Medulla oblongata (tissue), 1 donor: Measurements from ENCODE around the gene APPBP2.
"Not testable (repeated sequence)": the region's sequence is repeated elsewhere in the genome, so short reads cannot be mapped to it uniquely, and the experiment has no call there.

Experiments used
- DNase-seq: peaks from one replicate; pipeline ENCODE4 v3.0.0-alpha.2; 2015; ENCODE audit errors: extremely low spot score

Gene APPBP2, protein sequence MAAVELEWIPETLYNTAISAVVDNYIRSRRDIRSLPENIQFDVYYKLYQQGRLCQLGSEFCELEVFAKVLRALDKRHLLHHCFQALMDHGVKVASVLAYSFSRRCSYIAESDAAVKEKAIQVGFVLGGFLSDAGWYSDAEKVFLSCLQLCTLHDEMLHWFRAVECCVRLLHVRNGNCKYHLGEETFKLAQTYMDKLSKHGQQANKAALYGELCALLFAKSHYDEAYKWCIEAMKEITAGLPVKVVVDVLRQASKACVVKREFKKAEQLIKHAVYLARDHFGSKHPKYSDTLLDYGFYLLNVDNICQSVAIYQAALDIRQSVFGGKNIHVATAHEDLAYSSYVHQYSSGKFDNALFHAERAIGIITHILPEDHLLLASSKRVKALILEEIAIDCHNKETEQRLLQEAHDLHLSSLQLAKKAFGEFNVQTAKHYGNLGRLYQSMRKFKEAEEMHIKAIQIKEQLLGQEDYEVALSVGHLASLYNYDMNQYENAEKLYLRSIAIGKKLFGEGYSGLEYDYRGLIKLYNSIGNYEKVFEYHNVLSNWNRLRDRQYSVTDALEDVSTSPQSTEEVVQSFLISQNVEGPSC

DNA sequence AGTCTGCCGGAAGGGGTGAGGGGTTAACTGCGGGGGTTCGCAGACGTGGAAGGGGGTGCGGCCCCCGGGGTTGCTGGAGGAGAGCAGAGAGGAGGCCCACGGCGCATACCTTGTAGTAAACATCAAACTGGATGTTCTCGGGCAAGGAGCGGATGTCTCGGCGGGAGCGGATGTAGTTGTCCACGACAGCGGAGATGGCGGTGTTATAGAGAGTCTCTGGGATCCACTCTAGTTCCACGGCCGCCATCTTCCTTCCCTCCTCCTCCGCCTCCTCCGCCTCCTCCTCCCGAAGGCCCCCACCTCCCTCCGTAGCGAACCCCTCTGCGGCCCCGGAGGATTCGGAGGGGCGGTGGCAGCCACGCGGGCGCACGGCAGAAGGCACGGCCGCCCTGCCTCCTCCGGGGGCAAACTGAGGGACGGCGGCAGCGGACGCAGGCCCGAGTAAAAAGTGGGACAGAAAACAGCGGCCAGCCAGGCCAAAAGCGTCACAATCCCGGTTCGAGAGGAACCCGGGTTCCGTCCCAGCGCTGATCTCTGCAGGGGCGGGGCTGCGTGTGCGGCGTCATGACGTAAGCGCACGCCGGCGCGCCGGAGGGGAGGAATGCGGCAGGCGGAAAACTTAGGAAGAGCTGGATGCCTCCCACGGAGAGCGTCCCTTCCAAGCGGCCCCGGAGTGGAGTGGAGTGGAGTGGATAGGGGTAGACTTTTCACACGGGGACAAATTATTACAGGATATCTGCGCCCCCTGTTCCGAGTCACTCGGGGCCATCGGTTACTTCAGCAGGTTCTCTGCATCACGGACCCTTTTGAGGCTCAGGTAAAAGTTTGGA lies at the start of gene APPBP2:
TSS of gene APPBP2 (minus strand) at position 558 of the 830 bp plus-strand sequence. CDS start at position 247, 311 bp downstream.
- peak; percentile 93 for DNase-seq

DNA sequence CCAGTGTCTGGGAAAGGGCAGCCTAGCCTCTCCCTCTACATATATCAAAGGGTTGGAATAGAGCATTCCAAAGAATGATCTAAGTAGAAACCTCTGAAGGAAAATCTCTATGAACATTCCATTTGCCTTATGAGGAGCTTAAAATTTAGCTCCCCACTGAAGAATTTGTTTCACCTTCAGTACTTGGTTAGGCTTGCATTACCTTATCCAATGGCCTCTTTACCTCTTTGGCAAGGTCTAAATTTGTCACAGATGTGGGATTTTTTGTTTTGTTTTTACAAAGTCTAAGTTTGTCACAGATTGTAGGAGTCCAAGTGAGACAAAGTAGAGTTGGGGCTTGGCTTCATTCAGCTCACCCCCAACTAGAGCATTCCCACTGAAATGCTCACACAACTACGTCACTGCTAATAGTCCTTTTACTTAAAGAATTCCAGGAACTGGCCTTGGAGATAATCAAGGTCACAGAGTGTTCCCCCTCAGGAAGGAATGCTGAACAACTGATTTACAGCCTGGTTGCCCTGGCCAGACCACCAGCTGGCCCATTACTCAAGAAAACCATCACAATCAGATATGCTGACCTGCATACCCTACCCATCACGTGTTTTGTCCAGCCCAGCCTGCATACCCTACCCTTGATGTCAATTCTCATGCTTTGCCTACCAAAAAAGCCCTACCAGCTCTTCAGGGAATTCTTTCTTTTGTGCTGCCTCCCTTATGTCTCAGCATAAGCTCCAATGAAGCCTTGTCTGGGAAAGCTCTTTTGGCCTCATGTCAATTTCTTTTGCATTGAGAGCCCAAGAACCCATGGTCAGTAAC lies 47.4 kb upstream of the APPBP2 start:
- DNase-seq, result no peak

GRCh38 chr17:60565233-60565632 lies 39.2 kb upstream of the APPBP2 start:
- DNase-seq, result no peak

GRCh38 chr17:60563743-60564142 lies 37.7 kb upstream of the APPBP2 start:
- no peak for DNase-seq

DNA sequence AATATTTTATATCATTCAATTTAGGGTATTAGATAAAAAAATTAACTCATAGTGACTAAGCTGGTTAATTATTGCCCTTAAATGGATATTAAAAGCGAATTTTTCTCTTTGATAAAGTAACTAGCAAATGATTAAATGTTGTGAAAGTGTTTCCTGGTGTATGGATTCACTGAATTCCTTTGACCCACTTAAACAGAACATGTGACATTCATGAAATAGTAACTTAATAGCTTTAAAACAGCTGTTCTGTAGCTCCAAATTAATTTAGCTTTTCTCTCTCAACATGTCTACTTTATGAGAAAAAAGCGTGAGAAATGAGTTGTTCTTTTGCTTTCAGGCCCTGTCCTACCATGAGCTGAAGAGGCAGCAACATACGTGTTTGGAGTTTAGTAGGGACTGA lies 36.4 kb upstream of the APPBP2 start:
- DNase-seq, result no peak

GRCh38 chr17:60560860-60561257 lies 34.8 kb upstream of the APPBP2 start:
- DNase-seq, result no peak

- DNase-seq, result no peak
Measured at GRCh38 chr17:60559995-60560859, 34.2 kb upstream of the APPBP2 start.

DNA sequence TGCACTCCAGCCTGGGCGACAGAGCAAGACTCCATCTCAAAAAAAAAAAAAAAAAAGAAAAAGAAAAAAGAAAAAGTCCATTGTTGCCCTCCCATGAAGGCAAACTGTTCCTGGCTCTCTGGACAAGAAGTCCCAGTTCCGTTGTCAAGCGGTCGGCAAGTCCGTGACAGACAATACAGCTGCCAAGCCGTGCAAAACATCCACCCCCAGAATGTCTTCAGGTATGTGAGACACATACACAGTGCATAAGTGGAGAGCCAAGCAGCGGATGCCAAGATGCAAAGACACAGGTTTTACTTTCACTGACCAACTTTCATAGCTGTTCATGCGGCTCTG lies 33.6 kb upstream of the APPBP2 start:
- DNase-seq, result no peak

DNA sequence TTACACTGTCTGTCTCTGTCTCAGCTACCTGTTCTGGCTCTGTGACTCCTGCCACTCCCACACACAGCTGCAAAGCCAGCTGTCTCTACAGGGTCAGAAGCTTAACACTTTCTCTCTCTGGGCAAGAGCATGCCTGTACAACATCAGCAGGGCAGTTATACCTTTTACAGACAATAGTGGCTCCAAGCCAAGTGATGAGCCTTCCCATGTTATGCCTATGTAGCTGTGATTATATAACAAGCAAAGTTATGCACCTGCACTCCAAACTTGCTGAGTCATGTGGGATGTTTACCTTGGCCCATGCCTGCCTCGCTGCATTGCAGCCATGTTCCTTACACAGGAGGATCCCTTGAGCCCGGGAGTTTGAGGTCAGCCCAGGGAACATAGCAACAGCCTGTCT lies 31.8 kb upstream of the APPBP2 start:
- DNase-seq, result no peak

DNA sequence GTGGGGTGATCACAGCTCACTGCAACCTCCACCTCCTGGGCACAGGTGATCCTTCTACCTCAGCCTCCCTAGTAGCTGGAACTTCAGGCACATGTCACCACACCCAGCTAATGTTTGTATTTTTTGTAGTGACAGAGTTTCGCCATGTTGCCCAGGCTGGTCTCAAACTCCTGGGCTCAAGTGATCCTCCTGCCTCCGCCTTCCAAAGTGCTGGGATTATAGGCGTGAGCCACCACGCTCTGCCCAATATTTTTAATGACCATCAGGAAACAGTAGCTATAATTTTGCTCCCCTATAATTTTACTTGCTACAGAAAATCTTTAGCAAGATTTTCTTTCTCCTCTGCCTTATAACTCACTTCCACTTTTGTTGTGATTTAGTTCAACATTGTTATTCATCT lies 29.7 kb upstream of the APPBP2 start:
- no peak for DNase-seq

DNA sequence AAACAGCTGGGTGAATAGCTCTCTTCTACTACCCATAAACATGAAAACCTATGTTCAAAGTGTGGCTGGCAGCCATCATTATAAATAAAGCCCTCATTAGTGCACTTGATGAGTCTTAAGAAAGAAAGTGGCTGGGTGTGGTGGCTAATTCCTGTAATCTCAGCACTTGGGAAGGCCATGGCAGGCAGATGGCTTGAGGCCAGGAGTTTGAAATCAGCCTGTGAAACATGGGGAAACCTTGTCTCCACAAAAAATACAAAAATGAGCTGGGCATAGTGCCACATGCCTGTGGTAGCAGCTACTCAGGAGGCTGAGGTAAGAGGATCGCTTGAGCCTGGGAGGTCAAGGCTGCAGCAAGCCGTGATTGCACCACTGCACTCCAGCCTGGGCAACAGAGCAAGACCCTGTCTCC lies 28.3 kb upstream of the APPBP2 start:
- no peak for DNase-seq

DNA sequence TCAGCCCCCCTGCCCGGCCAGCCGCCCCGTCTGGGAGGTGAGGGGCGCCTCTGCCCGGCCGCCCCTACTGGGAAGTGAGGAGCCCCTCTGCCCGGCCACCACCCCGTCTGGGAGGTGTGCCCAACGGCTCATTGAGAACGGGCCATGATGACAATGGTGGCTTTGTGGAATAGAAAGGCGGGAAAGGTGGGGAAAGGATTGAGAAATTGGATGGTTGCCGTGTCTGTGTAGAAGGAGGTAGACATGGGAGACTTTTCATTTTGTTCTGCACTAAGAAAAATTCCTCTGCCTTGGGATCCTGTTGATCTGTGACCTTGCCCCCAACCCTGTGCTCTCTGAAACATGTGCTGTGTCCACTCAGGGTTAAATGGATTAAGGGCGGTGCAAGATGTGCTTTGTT lies 26.2 kb upstream of the APPBP2 start:
- not testable (repeated sequence) for DNase-seq

- no peak for DNase-seq
Measured at GRCh38 chr17:60548990-60549389, 22.9 kb upstream of the APPBP2 start.

DNA sequence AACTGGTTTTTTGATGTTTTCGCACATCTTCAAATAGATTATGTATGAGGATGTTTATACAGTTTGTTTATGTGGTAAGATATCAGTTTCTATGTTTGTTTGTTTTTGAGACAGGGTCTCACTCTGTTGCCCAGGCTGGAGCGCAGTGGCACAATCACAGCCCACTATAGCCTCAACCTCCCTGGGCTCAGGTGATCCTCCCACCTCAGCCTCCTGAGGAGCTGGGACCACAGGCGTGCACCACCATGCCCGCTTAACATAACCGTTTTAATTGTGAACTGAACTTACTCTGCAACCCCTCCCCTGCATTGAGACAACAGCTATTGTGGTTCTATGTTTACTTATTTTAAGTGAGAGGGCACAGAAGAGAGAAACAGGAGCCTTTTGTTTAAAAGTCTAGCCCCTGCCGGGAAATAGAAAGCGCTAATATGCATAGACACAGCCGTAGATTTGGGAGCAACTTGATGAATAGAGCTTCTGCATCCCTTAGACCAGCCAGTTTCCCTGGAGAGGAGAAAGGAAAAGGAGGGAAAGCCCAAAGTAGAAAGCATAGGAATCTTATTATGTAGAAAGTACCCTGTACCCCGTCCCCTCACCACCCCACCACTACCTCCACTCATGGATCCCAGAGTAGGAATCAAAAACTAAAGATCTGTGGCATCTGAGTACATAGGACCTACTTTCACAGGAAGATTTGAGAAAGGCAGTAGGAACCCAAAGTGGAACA lies 19.6 kb upstream of the APPBP2 start:
- peak; percentile 20 for DNase-seq

DNA sequence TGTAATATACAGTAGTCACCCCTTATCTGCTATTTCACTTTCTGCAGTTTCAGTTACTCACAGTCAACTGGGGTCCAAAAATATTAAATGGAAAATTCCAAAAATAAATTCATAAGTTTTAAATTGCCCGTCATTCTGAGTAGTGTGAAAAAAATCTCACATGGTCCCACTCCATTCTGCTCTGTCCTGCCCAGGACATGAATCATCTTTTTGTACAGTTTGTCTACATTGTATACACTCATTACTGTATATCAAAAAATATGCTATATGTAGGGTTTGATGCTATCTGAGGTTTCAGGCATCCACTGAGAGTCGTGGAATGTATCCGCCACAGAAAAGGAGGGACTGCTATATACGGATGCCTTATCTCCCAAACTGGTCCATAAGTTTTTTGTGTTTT lies 16.0 kb upstream of the APPBP2 start:
- DNase-seq, result no peak

- DNase-seq, result no peak
Measured at GRCh38 chr17:60540460-60540859, 14.4 kb upstream of the APPBP2 start.

DNA sequence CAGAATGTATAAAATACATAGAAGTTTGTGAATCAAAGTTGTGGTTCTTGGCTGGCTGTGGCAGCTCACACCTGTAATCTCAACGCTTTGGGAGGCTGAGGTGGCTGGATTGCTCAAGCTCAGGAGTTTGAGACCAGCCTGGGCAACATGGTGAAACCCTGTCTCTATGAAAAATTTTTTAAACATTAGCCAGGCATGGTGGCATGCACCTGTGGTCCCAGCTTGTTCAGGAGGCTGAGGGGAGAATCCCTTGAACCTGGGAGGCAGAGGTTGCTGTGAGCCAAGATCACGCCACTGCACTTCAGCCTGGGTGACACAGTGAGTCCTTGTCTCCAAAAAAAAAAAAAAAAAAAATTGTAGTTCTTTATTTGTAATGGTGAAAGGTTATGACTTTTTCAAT lies 13.8 kb upstream of the APPBP2 start:
- DNase-seq, result no peak

DNA sequence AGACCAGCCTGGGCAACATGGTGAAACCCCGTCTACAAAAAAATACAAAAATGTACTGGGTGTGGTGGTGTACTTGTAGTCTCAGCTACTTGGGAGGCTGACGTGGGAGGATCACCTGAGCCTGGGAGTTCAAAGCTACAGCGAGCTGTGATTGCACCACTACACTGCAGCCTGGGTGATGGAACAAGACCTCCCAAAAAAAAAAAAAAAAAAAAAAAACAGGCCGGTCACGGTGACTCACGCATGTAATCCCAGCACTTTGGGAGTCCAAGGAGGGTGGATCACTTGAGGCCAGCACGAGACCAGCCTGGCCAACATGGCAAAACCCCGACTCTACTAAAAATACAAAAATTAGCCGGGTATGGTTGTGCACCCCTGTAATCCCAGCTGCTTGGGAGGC lies 12.7 kb upstream of the APPBP2 start:
- DNase-seq, result no peak

GRCh38 chr17:60535382-60536279 lies 9.6 kb upstream of the APPBP2 start:
- DNase-seq, result no peak
